Measurements from ENCODE around the gene HMGXB3. TPM values are rescaled to one million over a fixed set of nuclear protein-coding genes. Genes with fewer than 3 reads are reported as not detected.
A peak's percentile ranks its signal among the peaks of the same experiment; 100 is the strongest.

Gene HMGXB3
- total RNA-seq, 1 experiment from 2014 or later: 26.9 TPM

- Histone ChIP-seq H3K4me1 (ENCODE audit: insufficient read depth, low read length) (no peaks in the 10 kb centered on the region), H3K4ac (ENCODE audit: low read depth, low read length) (no peak overlapping the region), H3K23ac (ENCODE audit: insufficient read length, low read depth, low read length) (no peak overlapping the region), H3K9me3 (ENCODE audit: control insufficient read depth, low read depth, low read length) (no peaks in the 10 kb centered on the region), H4K20me1 (ENCODE audit: control insufficient read depth, insufficient read depth, insufficient read length) (no peaks in the 10 kb centered on the region), H3K79me2 (ENCODE audit: insufficient read depth, low read length) (no peaks in the 10 kb centered on the region), H2AK5ac (ENCODE audit: insufficient read length, low read length) (no peak overlapping the region), H3T11ph (ENCODE audit: low read length) (no peak overlapping the region), H3K79me1 (ENCODE audit: insufficient read depth, low read depth, low read length, poor library complexity, severe bottlenecking) (no peaks in the 10 kb centered on the region), H4K5ac (ENCODE audit: insufficient read length, low read depth, low read length) (no peak overlapping the region), H2AFZ (ENCODE audit: low read length) (no peak overlapping the region), H2BK20ac (ENCODE audit: low read depth, low read length, poor library complexity, severe bottlenecking) (no peak overlapping the region), H3K56ac (ENCODE audit: insufficient read length, low read depth, low read length) (no peak overlapping the region), H2BK15ac (ENCODE audit: low read depth, low read length) (no peak overlapping the region), H3K18ac (ENCODE audit: insufficient read length, low read depth, low read length) (no peak overlapping the region), H3K23me2 (ENCODE audit: insufficient read length, low read depth, low read length, poor library complexity, severe bottlenecking) (no peaks in the 10 kb centered on the region), H3K14ac (ENCODE audit: insufficient read depth, low read length) (no peak overlapping the region), H2BK12ac (ENCODE audit: insufficient read length, low read depth, low read length) (no peak overlapping the region), H4K91ac (ENCODE audit: insufficient read length, low read depth, low read length) (no peak overlapping the region), H4K8ac (replicated peaks; ENCODE audit: insufficient read length, low read depth, low read length) (no peak overlapping the region), H3K27me3 (ENCODE audit: insufficient read depth, low read length) (no peaks in the 10 kb centered on the region), H3K27ac (ENCODE audit: insufficient read length, low read depth, low read length) (no peak overlapping the region), H2BK5ac (ENCODE audit: insufficient read length, low read length) (no peak overlapping the region), H3K4me2 (ENCODE audit: insufficient read depth, insufficient read length, low read length) (no peak overlapping the region), H2BK120ac (ENCODE audit: low read depth, low read length, poor library complexity, severe bottlenecking) (no peak overlapping the region), H3K9ac (ENCODE audit: extremely low read depth, insufficient read length, low read length) (no peak overlapping the region)
- H3K9me3 Mint-ChIP-seq: no peaks in the 10 kb centered on the region
- H3K4me3 Mint-ChIP-seq: no peak overlapping the region; a peak in 1 of 5 replicates
- H3K36me3 Mint-ChIP-seq (ENCODE audit: insufficient read depth in 1 of 3, low read depth in 3 of 3): no peaks in the 10 kb centered on the region
- H3K4me1 Mint-ChIP-seq: peaks cover 14 to 25% of the 10 kb centered on the region in 2 experiments
- TF ChIP-seq CTCF (conservative IDR thresholded peaks at IDR 0.05): no peak
- no peak for DNase-seq
- H3K27me3 Mint-ChIP-seq (ENCODE audit: low read depth): peaks cover 5% of the 10 kb centered on the region
- H3K27ac Mint-ChIP-seq: peak overlapping the region in 1 of 3 experiments; percentile 16; a peak in 1 of 7 replicates
- WGBS (ENCODE audit: extremely low coverage, insufficient read length, low lambda C conversion rate): no CpG with 5 or more reads among the region's 7 CpGs
Observed at GRCh38 chr5:150078802-150079689, 78.5 kb downstream of the HMGXB3 start.

All from H9 (cell line).